HS-27A (cell line): Measurements from ENCODE around the gene ATP1A3.
"Not testable (repeated sequence)": the region's sequence is repeated elsewhere in the genome, so short reads cannot be mapped to it uniquely, and the experiment has no call there.

Experiments
- DNase-seq: peaks from one replicate; pipeline ENCODE4 v3.0.0-alpha.2; 2012; ENCODE audit warnings: low read depth, missing footprints

ATP1A3 gene

GRCh38 chr19:41993612-41994483 lies at the start of gene ATP1A3:
ATP1A3 (minus strand) TSS chr19:41994230; CDS start chr19:41994076, 154 bp downstream.
- DNase-seq: no peak

- no peak for DNase-seq
Measured at GRCh38 chr19:42042455-42043170, 48.6 kb upstream of the ATP1A3 start.

DNA sequence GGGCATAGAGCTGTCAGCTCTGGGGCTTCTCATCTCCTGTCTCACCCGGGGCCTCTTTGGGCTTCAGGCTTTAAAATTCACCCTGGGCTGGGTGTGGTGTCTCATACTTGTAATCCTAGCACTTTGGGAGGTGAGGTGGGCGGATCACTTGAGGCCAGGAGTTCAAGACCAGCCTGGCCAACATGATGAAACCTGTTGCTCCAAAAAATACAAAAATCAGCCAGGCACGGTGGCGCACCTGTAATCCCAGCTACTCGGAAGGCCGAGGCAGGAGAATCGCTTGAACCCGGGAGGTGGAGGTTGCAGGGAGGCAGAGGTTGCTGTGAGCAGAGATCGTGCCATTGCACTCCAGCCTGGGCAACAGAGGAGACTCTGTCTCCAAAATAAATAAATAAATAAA lies 46.5 kb upstream of the ATP1A3 start:
- not testable (repeated sequence) for DNase-seq

DNA sequence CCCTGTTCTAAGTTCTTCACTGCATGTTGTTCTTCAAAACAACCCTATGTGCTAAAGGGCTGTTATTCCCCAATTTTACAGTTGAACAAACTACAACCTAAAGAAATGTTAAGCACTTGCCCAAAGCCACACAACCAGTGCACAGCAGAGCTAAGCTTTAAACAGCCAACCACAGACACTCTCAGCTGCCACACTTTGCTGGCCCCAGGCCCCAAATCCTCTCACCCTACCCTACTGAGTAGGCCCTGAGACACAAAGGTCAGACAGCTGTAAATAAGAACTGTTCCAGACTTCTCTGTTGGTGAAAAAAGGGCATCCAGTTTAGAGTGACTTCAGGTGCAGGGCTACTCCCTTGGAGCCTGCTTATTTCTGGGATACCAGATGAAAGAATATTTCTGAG lies 46.0 kb upstream of the ATP1A3 start:
- no peak for DNase-seq

GRCh38 chr19:42038666-42039065 lies 44.6 kb upstream of the ATP1A3 start:
- no peak for DNase-seq

DNA sequence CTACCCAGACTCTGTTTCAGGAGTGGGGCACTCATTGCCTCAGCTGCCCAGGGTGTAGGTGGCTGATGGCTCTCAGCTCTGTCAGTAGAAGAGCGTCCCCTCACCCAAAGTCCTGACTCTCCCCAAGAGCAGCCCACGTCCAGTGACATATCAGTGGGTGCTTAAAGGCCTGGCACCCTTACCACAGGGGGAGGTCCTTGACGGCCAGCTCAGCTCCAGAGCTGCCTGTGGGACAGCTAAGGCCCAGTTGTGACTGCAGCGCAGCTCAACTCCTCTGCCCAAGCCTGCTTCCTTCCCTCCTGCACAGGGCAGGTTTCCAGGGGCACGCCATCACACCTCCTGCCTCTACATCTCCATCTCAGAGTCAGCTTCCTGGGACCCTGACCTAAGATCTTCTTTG lies 43.6 kb upstream of the ATP1A3 start:
- DNase-seq: no peak

GRCh38 chr19:42034640-42035391 lies 40.8 kb upstream of the ATP1A3 start:
- not testable (repeated sequence) for DNase-seq

GRCh38 chr19:42033413-42033812 lies 39.4 kb upstream of the ATP1A3 start:
- no peak for DNase-seq

- no peak for DNase-seq
Measured at GRCh38 chr19:42032431-42032830, 38.4 kb upstream of the ATP1A3 start.

- DNase-seq: no peak
Measured at GRCh38 chr19:42030645-42031440, 36.8 kb upstream of the ATP1A3 start.

GRCh38 chr19:42028304-42029216 lies 34.5 kb upstream of the ATP1A3 start:
- DNase-seq: no peak

GRCh38 chr19:42024622-42025111 lies 30.6 kb upstream of the ATP1A3 start:
- DNase-seq: peak; percentile 53

DNA sequence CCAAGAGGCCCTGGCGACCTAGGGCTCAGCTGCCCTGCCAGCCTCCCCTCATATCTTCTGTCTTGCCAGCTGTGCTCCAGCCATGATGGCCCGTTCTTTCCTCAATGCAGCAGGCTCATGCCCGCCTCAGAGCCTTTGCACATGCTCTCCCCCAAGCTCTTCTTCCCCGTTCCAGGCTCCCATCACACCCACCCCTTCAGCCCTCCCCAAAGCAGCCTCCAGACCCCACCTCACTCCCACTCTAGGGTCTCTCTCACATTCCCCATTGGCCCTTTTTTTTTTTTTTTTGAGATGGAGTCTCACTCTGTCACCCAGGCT lies 29.9 kb upstream of the ATP1A3 start:
- no peak for DNase-seq

GRCh38 chr19:42023121-42023942 lies 29.3 kb upstream of the ATP1A3 start:
- DNase-seq: no peak

- no peak for DNase-seq
Measured at GRCh38 chr19:42022616-42023015, 28.6 kb upstream of the ATP1A3 start.

GRCh38 chr19:42021185-42021584 lies 27.2 kb upstream of the ATP1A3 start:
- no peak for DNase-seq

DNA sequence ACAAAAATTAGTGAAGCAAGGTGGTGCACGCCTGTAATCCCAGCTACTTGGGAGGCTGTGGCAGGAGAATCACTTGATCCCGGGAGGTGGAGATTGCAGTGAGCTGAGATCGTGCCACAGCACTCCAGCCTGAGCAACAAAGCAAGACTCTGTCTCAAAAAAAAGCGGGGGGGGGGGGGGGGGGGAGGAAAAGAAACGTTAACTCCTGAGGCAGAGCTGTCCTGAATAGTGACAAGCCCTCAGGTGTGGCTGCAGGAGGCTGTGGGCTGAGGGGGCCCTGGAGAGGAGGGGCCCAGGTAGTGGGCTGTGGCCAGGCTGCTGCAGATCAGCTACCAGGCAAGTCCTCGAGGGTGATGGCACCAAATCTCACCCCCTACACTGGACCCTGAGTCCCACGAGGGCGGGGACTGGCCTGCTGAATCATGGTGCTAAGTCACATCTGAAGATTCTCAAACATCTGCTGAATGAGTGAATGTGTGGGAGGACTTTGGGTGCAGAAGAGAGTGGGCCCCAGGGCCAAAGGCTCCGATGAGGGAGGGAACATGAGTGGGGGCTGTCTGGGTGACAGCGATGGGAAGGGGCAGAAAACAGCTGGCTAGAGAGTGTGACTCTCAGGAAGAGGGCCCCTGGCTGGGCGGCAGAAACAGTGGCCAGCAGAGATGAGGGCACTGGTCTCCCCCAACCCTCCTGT lies 24.6 kb upstream of the ATP1A3 start:
- no peak for DNase-seq

- no peak for DNase-seq
Measured at GRCh38 chr19:42017040-42017439, 23.0 kb upstream of the ATP1A3 start.

DNA sequence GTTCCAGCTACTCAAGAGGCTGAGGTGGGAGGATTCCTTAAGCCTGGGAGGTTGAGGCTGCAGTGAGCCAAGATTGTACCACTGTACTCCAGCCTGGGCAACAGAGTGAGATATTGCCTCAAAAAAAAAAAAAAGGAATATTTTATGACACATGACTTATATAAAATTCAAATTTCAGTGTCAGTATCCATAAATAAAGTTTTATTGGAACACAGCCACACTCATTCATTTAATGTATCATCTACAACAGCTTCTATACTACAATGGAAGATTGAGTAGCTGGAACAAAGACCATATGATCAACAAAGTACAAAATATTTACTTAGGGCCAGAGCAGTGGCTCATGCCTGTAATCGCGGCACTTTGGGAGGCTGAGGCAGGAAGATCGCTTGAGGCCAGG lies 18.7 kb upstream of the ATP1A3 start:
- DNase-seq: not testable (repeated sequence)
